Measurements from ENCODE around the gene FIGLA.
"Not testable (repeated sequence)": the region's sequence is repeated elsewhere in the genome, so short reads cannot be mapped to it uniquely, and the experiment has no call there.

FIGLA gene

DNA sequence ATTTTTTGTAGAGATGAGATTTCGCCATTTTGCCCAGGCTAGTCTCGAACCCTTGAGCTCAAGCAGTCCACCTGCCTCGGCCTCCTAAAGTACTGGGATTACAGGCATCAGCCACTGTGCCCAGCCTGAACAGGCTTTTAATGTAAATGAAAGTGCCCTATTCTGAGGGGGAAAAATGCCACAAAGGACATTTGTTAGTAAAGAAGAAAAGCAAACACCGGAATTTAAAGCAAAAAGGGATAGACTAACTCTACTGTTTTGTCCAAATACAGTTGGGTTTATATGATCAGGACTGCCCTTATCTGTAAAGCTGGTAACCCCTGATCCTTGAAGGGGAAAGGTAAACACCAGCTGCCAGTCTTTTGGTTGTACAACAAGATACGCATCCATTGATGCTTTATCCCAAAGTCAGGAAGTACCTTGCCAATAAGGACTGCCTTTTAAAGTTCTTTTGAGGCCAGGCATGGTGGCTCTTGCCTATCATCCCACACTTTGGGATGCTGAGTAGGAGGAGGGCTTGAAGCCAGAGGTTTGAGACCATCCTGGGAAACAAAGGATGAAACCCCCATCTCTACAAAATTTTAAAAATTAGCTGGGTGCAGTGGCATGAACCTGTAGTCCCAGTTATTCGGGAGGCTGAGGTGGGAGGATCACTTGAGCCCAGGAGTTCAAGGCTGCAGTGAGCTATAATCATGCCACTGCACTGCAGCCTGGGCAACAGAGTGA, 16.8 kb upstream of the FIGLA start:
- no peak for DNase-seq

DNA sequence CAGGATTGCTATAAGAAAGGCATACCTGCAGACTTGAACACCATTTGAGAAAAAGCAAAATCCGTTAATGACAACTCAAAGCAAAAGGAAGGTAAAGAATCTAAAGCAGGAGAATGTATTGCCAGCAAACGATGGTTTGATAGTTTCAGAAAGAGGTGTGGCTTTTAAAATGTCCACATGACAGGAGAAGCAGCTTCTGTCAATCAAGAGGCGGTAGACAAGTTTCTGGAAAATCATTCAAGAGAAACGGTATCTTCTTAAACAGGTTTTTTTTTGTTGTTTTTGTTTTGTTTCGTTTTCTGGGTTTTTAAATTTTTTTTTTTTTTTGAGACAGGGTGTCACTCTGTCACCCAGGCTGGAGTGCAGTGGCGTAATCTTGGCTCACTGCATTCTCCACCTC, 16.2 kb upstream of the FIGLA start:
- no peak for DNase-seq

DNA sequence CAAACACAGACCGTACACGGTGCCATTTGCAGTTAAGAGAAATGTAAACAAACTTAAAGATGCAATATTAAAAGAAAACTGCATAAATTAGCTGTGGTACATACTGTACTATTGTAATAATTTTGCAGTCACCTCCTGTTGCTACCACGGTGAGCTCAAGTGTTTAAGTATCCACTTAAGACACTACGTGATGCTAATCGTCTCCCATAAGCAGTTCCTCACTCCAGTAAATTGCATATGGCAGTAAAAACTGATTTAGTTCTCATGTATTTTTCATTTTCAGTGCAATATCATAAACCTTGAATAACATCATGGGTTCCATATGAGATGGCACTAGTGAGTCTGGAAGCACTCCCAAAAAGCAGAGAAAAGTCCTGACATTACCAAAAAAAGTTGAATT, 15.6 kb upstream of the FIGLA start:
- DNase-seq, result no peak

DNA sequence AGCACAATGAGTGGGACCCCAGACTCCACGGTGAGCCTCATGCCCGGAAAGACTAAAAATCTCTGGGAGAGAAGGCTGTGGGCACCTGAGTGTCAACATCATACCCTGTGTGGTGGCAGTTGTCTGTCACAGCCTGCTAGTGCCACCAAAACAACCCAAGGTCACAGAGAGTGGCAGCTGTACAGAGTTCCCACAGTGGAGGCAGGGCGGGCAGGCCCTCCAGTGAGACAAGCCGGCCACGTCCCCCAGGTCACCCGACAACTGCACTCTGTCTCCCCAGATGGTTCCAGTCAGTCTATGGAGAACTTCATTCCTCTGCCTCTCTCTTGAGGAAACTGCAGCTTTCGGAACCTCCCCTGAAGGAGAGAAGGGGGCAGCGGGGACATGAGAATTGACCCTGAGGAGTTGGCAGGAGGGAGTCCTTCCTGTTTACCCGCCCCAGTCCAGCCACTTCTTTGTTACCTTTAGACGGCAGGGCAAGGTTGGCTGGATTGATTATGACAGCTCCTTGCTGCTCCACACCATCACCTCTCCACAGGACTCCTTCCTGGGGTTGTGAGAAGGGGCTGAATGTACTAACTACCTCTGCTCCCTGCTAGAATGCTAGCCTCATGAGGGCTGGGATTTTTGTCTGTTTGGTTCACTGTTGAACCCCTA, 11.3 kb upstream of the FIGLA start:
- no peak for DNase-seq

DNA sequence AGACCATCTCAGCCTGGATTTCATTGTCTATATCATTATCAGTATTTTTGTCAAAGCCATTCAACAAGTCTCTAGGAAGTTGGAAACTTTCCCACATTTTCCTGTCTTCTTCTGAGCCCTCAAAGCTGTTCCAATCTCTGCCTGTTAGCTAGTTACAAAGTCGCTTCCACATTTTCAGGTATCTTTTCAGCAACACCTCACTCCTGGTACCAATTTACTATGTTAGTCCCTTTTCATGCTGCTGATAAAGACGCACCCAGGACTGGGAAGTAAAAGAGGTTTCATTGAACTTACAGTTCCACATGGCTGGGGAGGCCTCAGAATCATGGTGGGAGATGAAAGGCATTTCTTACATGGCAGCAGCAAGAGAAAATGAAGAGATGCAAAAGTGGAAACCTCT, 9.3 kb upstream of the FIGLA start:
- no peak for DNase-seq

DNA sequence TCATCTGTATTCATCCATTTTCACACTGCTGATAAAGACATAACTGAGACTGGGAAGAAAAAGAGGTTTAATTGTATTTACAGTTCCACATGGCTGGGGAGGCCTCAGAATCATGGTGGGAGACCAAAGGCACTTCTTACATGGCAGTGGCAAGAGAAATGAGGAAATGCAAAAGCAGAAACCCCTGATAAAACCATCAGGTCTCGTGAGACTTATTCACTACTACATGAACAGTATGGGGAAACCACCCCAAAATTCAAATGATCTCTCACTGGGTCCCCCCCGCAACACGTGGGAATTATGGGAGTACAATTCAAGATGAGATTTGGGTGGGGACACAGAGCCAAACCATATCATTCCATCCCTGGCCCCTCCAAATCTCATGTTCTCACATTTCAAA, 7.6 kb upstream of the FIGLA start:
- DNase-seq, result not testable (repeated sequence)

DNA sequence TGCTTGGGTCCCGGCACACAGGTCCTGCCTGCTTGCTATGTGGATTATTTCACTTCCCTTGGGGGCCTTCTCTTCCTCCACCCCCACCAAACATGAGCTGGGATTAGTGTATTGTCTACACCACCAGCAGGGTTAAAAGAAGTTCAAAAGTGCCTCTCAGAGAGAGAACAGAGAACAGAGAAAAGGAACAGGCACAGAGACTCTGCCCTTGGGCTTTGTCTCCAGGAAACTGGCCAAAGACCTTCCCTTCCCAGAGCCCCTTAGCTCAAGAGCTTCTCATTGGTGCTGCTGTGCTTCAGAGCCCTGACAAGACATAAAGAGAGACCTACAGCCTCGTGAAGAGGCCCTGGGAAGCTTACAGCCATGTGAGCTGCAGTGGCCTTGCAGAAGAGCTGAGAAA, 7.1 kb upstream of the FIGLA start:
- no peak for DNase-seq

DNA sequence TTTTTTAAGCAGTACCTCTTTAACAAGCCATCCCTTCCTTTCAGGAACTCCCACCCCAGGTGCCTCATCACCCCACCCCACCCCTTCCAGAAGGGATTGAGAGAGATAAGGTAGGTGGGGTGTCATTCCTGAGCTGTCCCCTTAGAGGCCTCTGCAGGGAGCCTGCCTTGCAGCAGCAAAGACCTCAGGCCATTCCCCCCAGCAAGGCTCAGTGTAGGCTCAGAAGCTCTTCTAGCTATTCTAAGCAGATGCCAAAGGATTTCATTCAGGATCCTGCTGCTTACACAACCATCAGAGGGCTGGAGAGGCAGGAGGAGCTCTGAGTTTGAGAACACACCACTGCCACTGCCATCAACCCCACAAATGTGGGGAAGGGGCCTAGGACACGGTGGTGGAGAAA, 5.8 kb upstream of the FIGLA start:
- DNase-seq, result no peak

DNA sequence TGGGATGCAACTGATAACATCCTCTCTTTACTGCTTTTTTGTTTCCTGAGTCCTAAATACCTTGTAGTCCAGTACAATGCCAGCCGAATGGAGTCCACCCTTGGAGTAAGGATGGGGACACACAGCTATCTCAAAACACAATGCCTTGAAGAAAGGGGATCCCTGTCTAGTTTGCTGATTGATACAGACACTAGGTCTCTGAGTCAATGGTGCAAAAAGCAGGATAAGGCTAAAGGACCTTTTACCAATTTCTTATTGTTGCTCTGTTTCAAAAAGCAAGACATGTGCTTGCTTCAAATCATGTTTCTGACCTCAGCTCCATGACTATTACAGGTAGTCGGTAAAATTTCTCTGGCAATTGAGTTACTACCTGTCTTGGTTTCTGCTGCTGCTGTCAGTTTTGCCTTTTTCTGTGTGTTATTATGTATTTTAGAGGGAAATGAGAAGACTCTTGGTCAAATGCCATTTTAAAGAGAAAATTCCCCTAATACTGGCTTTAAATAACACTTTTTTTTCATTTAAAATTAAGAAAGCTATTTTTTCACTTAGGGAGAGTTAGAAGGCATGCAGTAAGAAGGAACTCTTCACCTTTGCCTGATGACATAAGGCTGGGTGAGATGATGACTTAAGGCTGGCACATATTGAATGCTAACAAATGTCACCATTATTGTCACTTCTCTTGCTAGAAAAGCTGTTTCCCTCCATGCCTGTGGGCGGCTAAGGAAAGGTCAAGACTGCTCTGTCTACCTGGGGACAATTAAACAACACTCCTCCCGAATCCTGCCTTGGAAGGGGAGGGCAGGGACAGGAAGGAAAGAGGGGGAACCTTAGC, 4.9 kb upstream of the FIGLA start:
- DNase-seq, result no peak

DNA sequence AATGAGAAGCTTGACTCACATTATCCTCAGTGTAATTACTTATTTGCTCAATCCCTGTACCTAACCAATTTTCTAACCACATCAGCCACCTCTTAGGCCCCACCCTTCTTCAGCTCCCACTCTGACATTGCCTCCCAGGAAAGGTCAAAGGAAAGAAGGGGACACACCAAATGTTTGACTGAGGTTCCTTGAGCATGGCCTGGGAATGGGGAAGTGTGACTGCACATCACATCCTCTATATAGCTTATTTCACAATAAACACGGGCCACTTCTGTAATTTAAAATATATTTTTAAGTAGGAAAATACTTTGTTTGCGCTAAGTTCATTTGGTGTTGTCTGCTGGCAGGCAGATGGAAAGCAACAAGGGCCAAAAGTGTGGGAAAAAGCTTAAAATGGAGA, 3.0 kb upstream of the FIGLA start:
- DNase-seq, result no peak

DNA sequence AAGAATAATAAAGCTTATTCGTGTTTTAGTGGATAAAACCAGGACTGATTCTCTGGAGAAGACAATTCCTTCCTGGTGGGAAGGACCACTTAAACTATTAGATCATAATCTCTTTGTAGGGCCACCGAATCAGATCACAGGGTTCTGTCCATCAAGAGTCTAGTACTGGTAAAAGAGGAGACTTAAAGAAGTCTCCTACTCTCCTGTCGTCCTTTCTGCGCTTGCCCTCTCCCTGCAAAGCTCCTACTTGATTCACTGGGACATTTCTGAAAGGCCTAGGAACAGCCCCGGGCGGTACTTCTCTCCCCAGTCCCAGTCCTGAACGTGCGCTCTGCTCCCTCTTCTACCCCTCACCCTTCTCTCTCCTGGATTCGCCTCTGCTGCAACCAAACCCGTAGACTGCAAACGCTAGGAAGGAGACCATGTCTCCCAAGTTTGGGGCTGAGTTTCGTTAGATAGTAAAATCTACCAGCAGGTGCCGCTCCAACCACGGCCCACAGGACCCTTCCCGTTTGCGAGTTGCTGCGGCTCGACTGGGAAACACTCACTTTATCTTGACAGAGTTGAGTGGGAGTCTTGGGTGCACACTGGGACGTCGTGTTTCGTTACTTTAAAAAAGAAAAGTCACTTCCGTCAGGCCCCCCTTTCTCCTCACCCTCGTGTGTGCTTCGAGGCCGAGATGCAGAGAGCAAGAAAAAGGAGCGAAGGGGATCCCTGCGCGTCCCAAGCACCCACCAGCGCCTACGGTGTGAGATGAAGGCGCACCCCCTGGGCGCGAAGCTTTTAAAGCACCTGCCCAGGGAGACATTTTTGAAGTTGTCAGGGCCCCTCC, 923 bp downstream of the FIGLA start:
- peak; percentile 75 to 79 for DNase-seq

DNA sequence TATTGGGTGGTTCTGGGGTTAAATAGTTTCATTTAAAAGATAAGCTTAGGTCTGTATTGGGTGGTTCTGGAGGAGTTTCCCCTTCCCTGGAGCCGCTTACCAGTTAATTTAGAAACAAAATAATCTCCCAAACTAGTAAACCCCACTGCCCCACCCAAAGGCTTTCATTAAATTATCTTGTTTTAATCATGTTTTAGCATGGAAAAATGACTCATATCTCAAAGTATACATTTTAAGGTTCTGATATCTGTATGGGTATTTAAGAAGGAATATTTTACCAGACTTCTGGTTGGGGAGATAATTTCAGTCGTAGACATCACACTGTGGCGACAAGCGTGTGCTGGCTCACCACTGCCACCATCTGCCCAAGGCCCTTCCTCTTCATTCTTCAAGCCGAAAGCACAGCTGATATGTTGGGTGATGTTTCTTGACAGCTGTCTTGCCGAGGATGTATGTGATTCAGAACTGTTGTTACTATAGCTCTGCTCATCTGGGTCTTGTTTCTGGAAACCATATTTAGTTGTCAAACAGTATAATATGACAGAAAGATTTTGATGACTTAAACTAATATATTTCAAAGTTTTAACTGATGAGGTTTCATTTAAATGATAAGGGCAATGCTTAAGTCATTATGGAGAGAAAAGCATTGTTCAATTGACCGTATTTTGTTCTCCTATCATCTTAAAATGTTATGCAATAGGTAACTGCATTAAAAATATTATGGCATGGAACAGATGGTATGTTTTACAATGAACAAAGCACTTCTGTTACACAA, 5.1 kb downstream of the FIGLA start:
- DNase-seq, result peak; percentile 17 to 43

DNA sequence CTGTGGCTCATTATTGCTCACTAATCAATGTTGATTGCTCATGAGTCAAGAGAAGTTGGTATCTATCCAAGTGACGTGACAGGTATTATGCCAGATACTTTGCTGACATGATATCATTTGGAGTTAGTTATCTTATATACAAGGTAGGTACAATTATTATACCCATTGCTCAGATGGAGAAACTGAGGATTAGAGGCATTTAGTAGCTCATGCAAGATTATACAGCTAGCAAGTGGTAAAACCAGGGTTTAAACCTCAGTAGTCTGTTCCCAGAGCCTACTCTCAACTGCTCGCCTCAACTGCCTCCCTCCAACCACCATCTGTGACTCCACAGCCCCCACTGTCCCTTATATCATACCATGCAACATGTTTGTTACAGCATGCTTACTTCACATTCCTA, 6.1 kb downstream of the FIGLA start:
- DNase-seq, result no peak

DNA sequence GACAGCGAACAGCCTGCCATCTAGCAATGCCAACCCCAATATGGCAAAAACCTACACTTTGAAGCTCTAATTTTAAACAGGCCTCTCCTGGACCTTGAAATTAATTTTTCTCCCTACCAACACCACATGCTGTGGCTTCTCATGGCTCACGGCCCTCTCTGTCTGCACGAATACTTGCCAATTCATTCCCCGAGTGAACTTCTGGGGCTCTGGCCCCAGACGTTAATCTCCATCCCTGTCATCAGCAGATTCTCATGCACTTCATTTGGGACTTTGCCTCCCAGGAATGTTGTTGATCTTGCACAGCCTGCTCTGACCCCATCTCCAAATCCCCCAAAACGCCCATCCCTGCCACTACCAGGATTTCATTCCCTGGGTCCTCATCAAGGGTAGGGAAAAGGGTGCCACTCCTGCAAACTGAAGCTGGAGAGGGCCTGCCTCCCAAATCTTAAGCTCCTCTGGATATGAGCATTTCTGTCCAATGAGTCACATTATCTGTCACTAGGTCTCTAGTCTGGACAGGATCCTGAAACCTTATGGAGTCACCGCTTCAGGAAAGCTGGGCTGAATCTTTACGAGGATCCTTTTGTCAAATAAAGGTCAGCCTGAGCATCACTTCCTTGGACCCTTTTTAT, 10.4 kb downstream of the FIGLA start:
- DNase-seq, result no peak

DNA sequence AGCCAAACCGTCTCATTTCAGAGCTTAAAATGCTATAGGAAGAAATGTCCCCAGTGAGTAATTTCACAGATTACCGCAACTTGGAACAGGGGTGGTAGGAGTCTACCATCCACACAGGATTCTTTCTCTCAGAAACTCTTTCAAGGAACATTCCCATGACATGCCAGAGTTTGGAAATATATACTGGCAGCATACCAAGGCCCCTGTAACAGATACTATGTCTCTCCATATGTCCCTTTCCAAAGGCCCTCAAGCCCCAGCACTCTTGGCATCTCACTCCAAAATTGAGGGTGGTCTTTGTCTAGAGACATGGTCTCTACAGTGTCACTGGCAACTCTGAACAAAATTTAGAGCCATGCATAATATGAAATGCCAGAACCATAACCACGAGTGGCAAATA, 11.0 kb downstream of the FIGLA start:
- DNase-seq, result no peak

DNA sequence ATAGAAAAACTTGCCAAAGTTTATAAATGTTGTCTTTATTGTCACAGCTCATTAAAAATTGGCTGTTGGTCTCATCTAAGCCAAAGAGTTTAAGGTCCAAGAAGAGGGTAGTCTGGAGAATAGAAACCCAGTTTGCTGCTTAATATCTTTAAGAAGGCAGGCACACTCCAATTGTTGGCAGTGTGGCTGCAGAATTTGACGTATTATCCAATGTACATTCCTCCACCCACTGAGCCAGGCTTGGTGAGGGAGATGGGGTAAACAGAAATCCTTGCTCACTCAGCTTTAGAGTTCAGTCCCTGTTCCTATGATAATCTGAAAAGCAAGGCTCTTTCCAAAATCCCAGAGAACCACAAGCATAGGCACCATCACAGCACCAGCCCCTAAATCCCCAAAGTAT, 11.8 kb downstream of the FIGLA start:
- no peak for DNase-seq

DNA sequence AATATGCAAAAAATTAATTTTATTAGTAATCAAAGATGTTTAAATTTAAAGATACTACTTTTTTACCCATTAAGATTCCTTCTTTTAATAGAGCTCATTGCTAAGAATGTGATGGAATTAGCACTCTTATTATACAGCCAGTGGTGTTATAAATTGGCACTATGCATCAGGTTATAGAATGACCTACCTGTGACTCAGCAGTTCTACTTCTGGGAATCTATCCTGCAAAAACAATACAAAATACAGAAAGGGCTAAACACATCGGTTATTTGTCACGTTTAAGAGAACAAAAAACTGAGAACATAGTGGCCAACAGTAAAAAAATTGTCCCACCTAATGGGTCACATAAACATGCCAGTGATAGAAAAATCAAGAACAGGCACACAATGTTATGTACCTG, 13.0 kb downstream of the FIGLA start:
- no peak for DNase-seq

DNA sequence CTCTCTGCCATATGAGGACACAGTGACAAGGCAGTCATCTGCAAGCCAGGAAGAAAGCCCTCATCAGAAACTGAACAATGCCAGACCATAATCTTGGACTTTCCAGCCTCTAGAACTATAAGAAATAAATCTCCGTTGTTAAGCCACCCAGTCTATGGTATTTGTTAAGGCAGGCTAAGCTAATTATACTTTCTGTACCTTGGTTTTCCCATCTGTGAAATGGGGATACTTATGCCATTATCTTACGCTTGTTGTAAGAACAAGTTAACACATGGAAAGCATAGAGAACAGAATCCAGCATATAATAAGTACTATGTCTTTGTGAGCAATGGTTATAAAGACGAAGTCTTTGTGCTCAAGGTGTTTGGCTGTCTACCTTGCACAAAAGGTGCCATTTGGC, 14.2 kb downstream of the FIGLA start:
- DNase-seq, result no peak

DNA sequence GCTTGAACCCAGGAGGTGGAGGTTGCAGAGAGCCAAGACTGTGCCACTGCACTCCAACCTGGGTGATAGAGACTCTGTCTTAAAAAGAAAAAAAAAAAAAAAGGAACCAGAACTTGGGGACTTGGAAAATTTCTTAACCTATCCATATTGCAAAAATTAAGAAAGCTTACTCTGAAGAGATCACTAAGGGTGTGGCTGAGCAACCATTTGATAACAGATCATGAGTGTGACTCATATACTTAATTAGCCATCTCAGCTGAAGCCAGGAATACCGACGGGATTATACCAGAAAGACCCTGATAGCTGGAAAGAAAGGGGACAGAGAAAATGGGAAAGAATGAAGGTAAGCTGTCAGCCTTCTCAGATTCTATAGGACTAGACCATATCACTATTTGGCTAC, 15.3 kb downstream of the FIGLA start:
- no peak for DNase-seq

DNA sequence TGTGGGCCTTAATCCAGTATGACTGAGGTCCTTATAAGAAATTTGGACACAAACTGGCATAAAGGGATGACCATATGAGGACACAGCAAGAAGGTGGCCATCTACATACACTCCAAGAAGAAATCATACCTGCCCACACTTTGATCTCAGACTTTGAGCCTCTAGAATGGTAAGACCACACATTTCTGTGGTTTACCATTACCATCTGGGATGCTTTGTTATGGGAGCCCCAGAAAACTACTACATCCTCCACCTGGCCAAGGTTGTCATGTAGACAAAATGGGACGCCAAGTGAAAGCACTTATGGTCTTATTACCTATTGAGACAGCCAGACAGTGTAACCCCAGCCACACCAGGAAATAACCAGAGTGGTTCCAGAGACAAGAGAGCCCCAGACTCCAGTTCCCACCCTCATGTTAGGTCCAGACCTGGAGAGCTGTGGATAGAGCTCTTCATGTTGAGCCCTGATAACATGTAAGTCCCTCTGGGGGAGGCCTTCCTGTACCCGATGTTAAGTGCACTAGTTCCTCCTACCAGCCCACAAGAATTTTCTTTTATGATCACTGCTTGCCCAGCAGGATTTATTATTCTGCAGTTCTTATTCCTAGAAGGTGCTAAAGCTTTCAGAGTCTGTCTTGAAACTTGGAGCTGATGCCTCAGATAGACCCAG, 17.8 kb downstream of the FIGLA start:
- no peak for DNase-seq

DNA sequence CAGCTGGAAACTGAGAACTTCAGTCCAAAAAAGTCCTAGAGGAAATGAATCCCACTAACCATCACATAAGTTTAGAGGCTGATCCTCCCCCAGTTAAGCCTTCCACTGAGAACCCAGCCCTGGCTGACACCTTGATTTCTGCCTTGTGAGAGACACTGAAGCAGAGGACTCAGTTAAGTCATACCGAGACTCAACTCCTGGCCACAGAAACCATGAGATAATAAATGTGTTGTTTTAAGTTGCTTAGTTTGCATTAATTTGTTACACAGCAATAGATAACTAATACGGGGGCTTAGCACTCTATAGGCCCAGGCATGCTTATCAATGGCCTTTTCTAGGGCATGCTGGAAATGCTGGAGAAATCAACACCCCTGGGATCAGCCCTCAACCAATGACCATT, 19.0 kb downstream of the FIGLA start:
- DNase-seq, result no peak

Data from activated CD4-positive, alpha-beta T cell treated with anti-CD3 and anti-CD28 coated beads, Interleukin-2, amount 50 U/mL, for 48 hours (primary cell).